A549 (cell line): ENCODE measurements around the gene SUPT20HL2. TPM values are rescaled to one million over a fixed set of nuclear protein-coding genes. Genes with fewer than 3 reads are reported as not detected.
"Not testable (repeated sequence)": the region's sequence is repeated elsewhere in the genome, so short reads cannot be mapped to it uniquely, and the experiment has no call there.

Source experiments
- ATAC-seq, 2 experiments: fragments of 200-7000 bp in 1 of 2; fragments of >200 bp in 1 of 2; cut with Nextera tagmentation in 1 of 2; cut with Tn5 transposase in 1 of 2; 3 replicates each; pipeline versions ENCODE4 v1.8.0 to v1.9.1; 2018 to 2020; ENCODE audit warnings: mild to moderate bottlenecking in 1 of 2, moderate library complexity in 1 of 2
- CTCF ChIA-PET: fragments of 300-600 bp; sonication (Branson Sonifier 250); formaldehyde crosslinking; extraction: SDS; loops from one replicate; lab custom pipeline; 2021; ENCODE audit warnings: antibody characterized with exemption, inconsistent platforms; lab: Yijun Ruan, JAX
- POLR2A ChIA-PET: fragments of 350-600 bp; formaldehyde crosslinking; extraction: SDS; loops from one replicate; lab custom pipeline; 2021; ENCODE audit warnings: antibody characterized with exemption, inconsistent platforms; lab: Yijun Ruan, JAX
- DNase-seq, 2 experiments: peaks; one replicate each; pipeline versions ENCODE4 v3.0.0 to v3.0.0-alpha.2; 2011 to 2016; ENCODE audit warnings: low read depth in 1 of 2, low spot score in 1 of 2
- FAIRE-seq: peaks from 2 replicates; lab custom pipeline; 2011; peaks lifted over from hg19 to GRCh38; lab: Jason Lieb, UNC
- H3K27ac ChIP-seq, 2 experiments: fragments of >200 bp; sonication (Bioruptor Twin); formaldehyde crosslinking; 3 replicates each; pipeline ENCODE4 v1.5.1; 2016 to 2017
- H3K4me1 ChIP-seq: fragments of >200 bp; sonication (Bioruptor Twin); formaldehyde crosslinking; 3 replicates; pipeline ENCODE4 v1.6.1; 2016
- H3K4me2 ChIP-seq: fragments of >200 bp; sonication (Bioruptor Twin); formaldehyde crosslinking; 3 replicates; pipeline ENCODE4 v1.6.1; 2016
- H3K4me3 ChIP-seq: fragments of >200 bp; sonication (Bioruptor Twin); formaldehyde crosslinking; 3 replicates; pipeline ENCODE4 v1.5.1; 2016
- H3K9me3 ChIP-seq: fragments of >200 bp; sonication (Bioruptor Twin); formaldehyde crosslinking; 3 replicates; pipeline ENCODE4 v1.6.1; 2016
- CEBPB ChIP-seq, 2 experiments: fragments of >200 bp in 1 of 2; sonication (Bioruptor Twin) in 1 of 2; formaldehyde crosslinking in 1 of 2; IDR thresholded peaks; 2 replicates each; pipeline ENCODE4 v1.6.1; 2012 to 2016
- CHD2 ChIP-seq: fragments of 150-350 bp; IDR thresholded peaks from 2 replicates; pipeline ENCODE4 v1.6.1; 2014; ENCODE audit warnings: low read length; ENCODE audit not compliant: partially characterized antibody
- CHD4 ChIP-seq: fragments of 200-600 bp; sonication (generic); IDR thresholded peaks from 2 replicates; pipeline ENCODE4 v1.6.1; 2016; ENCODE audit warnings: antibody characterized with exemption, mild to moderate bottlenecking, borderline replicate concordance
- EP300 ChIP-seq, 2 experiments: fragments of >200 bp; sonication (Bioruptor Twin); formaldehyde crosslinking; IDR thresholded peaks; 2 replicates in 1 of 2; 3 replicates in 1 of 2; pipeline ENCODE4 v1.6.1; 2016 to 2017
- FOSL2 ChIP-seq, 2 experiments: fragments of 450-650 bp in 1 of 2; fragments of >200 bp in 1 of 2; sonication (Bioruptor Twin) in 1 of 2; formaldehyde crosslinking; IDR thresholded peaks; 2 replicates each; pipeline versions ENCODE4 v1.5.0 to v1.6.1; 2016 to 2020; ENCODE audit warnings: mild to moderate bottlenecking in 1 of 2, moderate library complexity in 1 of 2
- GATA3 ChIP-seq: IDR thresholded peaks from 2 replicates; pipeline ENCODE4 v1.6.1; 2012; ENCODE audit warnings: borderline replicate concordance
- JUNB ChIP-seq: fragments of >200 bp; sonication (Bioruptor Twin); formaldehyde crosslinking; IDR thresholded peaks from 2 replicates; pipeline ENCODE4 v1.6.1; 2016
- KDM1A ChIP-seq: fragments of 200-600 bp; sonication (generic); IDR thresholded peaks from 2 replicates; pipeline ENCODE4 v1.6.1; 2016; ENCODE audit warnings: low read depth, mild to moderate bottlenecking
- KDM5A ChIP-seq: fragments of 200-600 bp; sonication (generic); IDR thresholded peaks from 2 replicates; pipeline ENCODE4 v1.6.1; 2016; ENCODE audit warnings: antibody characterized with exemption, mild to moderate bottlenecking
- NPAS2 ChIP-seq: fragments of 250-450 bp; sonication (Bioruptor Pico); IDR thresholded peaks from 2 replicates; pipeline ENCODE4 v1.8.0; 2022; ENCODE audit warnings: mild to moderate bottlenecking, moderate library complexity, borderline replicate concordance
- NR3C1 ChIP-seq: fragments of >200 bp; sonication (Bioruptor Twin); formaldehyde crosslinking; IDR thresholded peaks from 3 replicates; pipeline ENCODE4 v1.6.1; 2017
- RAD21 ChIP-seq, 2 experiments: fragments of >200 bp in 1 of 2; sonication (Bioruptor Twin) in 1 of 2; formaldehyde crosslinking in 1 of 2; IDR thresholded peaks in 1 of 2; conservative IDR thresholded peaks in 1 of 2; 2 replicates in 1 of 2; 3 replicates in 1 of 2; pipeline ENCODE4 v1.6.1; 2012 to 2018; ENCODE audit warnings: inconsistent platforms in 1 of 2
- RARB ChIP-seq: fragments of 250-450 bp; sonication (Bioruptor Pico); IDR thresholded peaks from 2 replicates; pipeline ENCODE4 v1.8.0; 2021; ENCODE audit warnings: mild to moderate bottlenecking, moderate library complexity
- RCOR1 ChIP-seq: fragments of 150-350 bp; IDR thresholded peaks from 2 replicates; pipeline ENCODE4 v1.6.1; 2014; ENCODE audit warnings: antibody characterized with exemption, low read length, low read depth
- RFX5 ChIP-seq: fragments of 450-650 bp; IDR thresholded peaks from 2 replicates; pipeline ENCODE4 v1.7.1; 2014; ENCODE audit warnings: antibody characterized with exemption, mild to moderate bottlenecking, moderate library complexity
- SMC3 ChIP-seq: fragments of >200 bp; sonication (Bioruptor Twin); formaldehyde crosslinking; IDR thresholded peaks from 3 replicates; pipeline ENCODE4 v1.6.1; 2018; ENCODE audit warnings: inconsistent platforms
- SREBF2 ChIP-seq: fragments of 450-650 bp; IDR thresholded peaks from 2 replicates; pipeline ENCODE4 v1.6.1; 2014; ENCODE audit warnings: mild to moderate bottlenecking, moderate library complexity
- TP53 ChIP-seq: fragments of 250-450 bp; sonication (Bioruptor Pico); IDR thresholded peaks from 2 replicates; pipeline ENCODE4 v1.5.0; 2021; ENCODE audit warnings: mild to moderate bottlenecking, moderate library complexity
- USF2 ChIP-seq: fragments of 450-650 bp; IDR thresholded peaks from 2 replicates; pipeline ENCODE4 v1.6.1; 2014; ENCODE audit warnings: antibody characterized with exemption
- ZFP36 ChIP-seq: fragments of 450-650 bp; IDR thresholded peaks from 2 replicates; pipeline ENCODE4 v1.6.1; 2014; ENCODE audit warnings: borderline replicate concordance; ENCODE audit not compliant: partially characterized antibody
- WGBS: methylation state at CpG from one replicate; pipeline ENCODE4 v1.1.6; 2017; ENCODE audit errors: missing lambda C conversion rate; 5-methylcytosine and 5-hydroxymethylcytosine counted together
- polyA minus RNA-seq: library from RNA; depleted of rRNA, polyadenylated mRNA; stranded (reverse); fragments of >200 nt; gene quantifications from 2 replicates; pipeline ENCODE4 v1.2.3, GENCODE V29; 2011; rRNA and poly(A)+ RNA removed
- polyA plus RNA-seq, 4 experiments: library from polyadenylated mRNA; depleted of rRNA in 3 of 4; stranded (reverse); fragments of >200 nt; fragmentation: RNase III in 1 of 4; extraction: RNeasy Plus Mini Kit Qiagen cat#74134 plus additional on column Dnase treatment in 1 of 4; gene quantifications; 2 replicates in 3 of 4; 3 replicates in 1 of 4; pipeline ENCODE4 v1.2.3, GENCODE V29; 2011 to 2017
- TF ChIP-seq, protein P1 (sequence below): fragments of 150-350 bp; IDR thresholded peaks from 2 replicates; pipeline ENCODE4 v1.6.1; 2014; ENCODE audit warnings: low read depth, mild to moderate bottlenecking, low read length

Gene SUPT20HL2
- polyA plus RNA-seq (2011; rRNA removed) (not detected in 2 replicates), polyA plus RNA-seq (2017; fragmentation: RNase III; extraction: RNeasy Plus Mini Kit Qiagen cat#74134 plus additional on column Dnase treatment) (not detected in 3 replicates), polyA minus RNA-seq (not detected in 2 replicates)
- polyA plus RNA-seq (2012; cell fraction: cytosol; rRNA removed): not detected in 2 replicates
- not detected in 2 replicates for polyA plus RNA-seq (2012; cell fraction: nucleus; rRNA removed)

DNA sequence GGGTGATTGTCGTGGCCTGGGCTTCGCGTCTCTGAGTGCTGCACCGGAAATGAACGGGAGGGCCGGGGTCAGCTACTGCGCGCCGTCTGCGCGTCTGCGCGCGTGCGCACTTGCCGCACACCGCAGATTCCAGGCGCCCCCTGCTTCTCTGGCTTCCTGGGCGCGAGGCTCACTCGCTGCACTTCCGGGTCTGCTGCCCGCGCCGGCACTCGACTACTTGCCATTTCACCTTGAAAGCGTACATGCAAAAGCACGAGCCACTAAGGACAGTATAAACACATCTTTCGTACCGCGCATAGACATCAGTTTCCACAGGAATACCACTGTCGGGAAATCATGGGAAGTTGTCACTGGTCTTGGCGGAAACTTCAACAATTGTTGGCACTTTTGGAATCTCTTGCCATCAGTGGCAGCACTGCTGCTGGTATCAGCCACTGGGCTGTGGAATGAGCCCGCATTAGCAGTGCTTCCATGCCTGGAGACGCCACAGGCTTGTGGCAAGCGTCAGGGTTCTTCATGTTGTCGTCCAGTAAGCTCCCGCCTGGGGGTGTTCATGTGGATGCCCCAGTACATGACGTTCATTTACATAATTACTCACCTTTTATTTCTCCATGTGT lies at the start of gene SUPT20HL2:
Gene SUPT20HL2 (minus strand): TSS at position 51 of the 617 bp plus-strand sequence. CDS start 754 bp downstream, outside the sequence.
- POLR2A ChIA-PET: no interaction called here
- WGBS: 91% methylated on average over 39 of the region's 39 CpGs
- no peak for FAIRE-seq
- CTCF ChIA-PET: no interaction called here
- no peak within 1 kb of the TSS for H3K4me2 ChIP-seq
- TF ChIP-seq CHD4 (no peak), GATA3 (no peak), RFX5 (no peak), CHD2 (no peak), USF2 (no peak), SREBF2 (no peak), RCOR1 (no peak), EP300 (IDR thresholded peaks at IDR 0.05) (no peak), KDM5A (no peak), NR3C1 (no peak), CEBPB (IDR thresholded peaks at IDR 0.05) (no peak), ZFP36 (no peak), JUNB (no peak)
- no peak for DNase-seq
- no peak within 1 kb of the TSS for H3K27ac ChIP-seq
- H3K4me1 ChIP-seq: no peaks in the 10 kb centered on the region
- no peak within 1 kb of the TSS for H3K4me3 ChIP-seq
- no peak for ATAC-seq
- no peaks in the 10 kb centered on the region for H3K9me3 ChIP-seq

DNA sequence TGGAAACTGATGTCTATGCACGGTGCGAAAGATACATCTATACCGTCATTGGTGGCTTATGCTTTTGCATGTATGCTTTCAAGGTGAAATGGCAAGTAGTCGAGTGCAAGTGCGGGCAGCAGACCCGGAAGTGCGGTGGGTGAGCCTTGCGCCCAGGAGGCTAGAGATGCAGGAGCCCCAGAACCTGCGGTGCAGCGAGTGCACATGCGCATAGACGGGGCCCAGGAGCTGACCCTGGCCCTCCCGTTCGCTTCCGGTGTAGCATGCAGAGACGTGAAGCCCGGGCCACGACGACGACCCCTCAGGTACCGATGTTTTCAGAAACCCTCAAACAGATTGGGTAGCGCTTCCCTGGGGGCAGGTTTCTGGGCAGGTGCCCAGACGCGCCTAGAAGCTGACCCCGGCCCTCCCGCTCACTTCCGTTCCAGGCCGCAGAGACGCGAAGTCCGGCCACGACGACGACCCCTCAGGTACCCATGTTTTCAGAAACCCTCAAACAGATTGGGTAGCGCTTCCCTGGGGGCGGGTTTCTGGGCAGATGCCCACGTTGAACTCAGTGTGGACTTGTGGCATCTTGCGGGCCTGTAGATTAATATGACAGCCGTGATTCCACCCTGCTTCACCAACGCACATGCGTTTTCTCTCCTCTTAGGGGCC lies 48.3 kb upstream of the SUPT20HL2 start:
- H3K4me3 ChIP-seq, H3K4me2 ChIP-seq, H3K27ac ChIP-seq, ATAC-seq, H3K9me3 ChIP-seq, FAIRE-seq, H3K4me1 ChIP-seq, POLR2A ChIA-PET, DNase-seq: not testable (repeated sequence)
- WGBS: 81% methylated on average over 23 of the region's 41 CpGs
- CTCF ChIA-PET: interaction anchor here (1.5 kb wide), 1 partner anchor 8 kb away, joined by 4 read pairs; no protein-coding TSS in a partner anchor

- 71% methylated on average over 3 of the region's 3 CpGs for WGBS
- FAIRE-seq: no peak
These were observed 46.4 kb upstream of the SUPT20HL2 start, which contains the start of gene SUPT20HL1 for GRCh38 chrX:24360272-24360671. Gene SUPT20HL1, plus strand, starts transcription at chrX:24360639. Its CDS starts 2,122 bp downstream, at chrX:24362761.

DNA sequence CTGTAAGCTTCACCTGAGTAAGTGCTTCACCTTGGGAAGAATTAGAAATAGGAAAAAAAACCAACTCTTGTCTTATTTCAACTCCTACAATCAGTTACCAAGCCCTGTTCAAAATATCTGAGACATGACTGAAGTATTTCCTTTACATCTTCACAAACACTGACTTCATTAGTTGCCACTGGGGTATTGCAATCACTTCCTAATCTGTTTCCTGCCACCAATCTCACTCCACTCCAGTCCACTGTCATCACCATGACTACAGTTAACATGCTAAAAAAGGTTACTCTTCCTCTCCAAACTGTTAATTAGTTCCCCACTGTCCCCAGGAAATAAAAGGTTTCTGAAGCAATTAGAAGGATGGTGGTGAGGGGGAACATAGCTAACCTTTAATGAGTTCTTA lies 43.2 kb upstream of the SUPT20HL2 start:
- TF ChIP-seq TP53: no peak
- no peak for TF ChIP-seq RFX5
- no peak for TF ChIP-seq SMC3
- TF ChIP-seq ZFP36: no peak
- TF ChIP-seq CEBPB (IDR thresholded peaks at IDR 0.05): no peak
- TF ChIP-seq RARB (CRISPR knock-in tag): no peak
- no peak for TF ChIP-seq RCOR1
- no peak for TF ChIP-seq RAD21 (conservative IDR thresholded peaks at IDR 0.05 in 1 of 2, IDR thresholded peaks at IDR 0.05 in 1 of 2)
- no peak for TF ChIP-seq KDM1A
- TF ChIP-seq, protein P1, sequence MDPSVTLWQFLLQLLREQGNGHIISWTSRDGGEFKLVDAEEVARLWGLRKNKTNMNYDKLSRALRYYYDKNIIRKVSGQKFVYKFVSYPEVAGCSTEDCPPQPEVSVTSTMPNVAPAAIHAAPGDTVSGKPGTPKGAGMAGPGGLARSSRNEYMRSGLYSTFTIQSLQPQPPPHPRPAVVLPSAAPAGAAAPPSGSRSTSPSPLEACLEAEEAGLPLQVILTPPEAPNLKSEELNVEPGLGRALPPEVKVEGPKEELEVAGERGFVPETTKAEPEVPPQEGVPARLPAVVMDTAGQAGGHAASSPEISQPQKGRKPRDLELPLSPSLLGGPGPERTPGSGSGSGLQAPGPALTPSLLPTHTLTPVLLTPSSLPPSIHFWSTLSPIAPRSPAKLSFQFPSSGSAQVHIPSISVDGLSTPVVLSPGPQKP: no peak
- no peak for TF ChIP-seq KDM5A
- TF ChIP-seq, all 56 proteins: peak for 0
- no peak for DNase-seq
- Histone ChIP-seq H3K9me3 (no peaks in the 10 kb centered on the region), H3K4me2 (no peak overlapping the region), H3K27ac (no peak overlapping the region), H3K4me3 (no peak overlapping the region), H3K4me1 (no peaks in the 10 kb centered on the region)
- no peak for FAIRE-seq
- POLR2A ChIA-PET: no interaction called here
- CTCF ChIA-PET: interaction anchor here (1.7 to 2.2 kb wide), 2 partner anchors 10 to 13 kb away, joined by 6 read pairs; no protein-coding TSS in a partner anchor
- no peak for ATAC-seq

More at GRCh38 chrX:24360272-24360671, 46.4 kb upstream of the SUPT20HL2 start, which contains the start of gene SUPT20HL1:
- Histone ChIP-seq H3K4me3 (no peak within 1 kb of the TSS), H3K4me2 (no peak within 1 kb of the TSS), H3K27ac (no peak within 1 kb of the TSS), H3K4me1 (no peaks in the 10 kb centered on the region), H3K9me3 (no peaks in the 10 kb centered on the region)
- ChIA-PET POLR2A (no interaction called here), CTCF (interaction anchor here (1.5 kb wide), 1 partner anchor 10 kb away, joined by 4 read pairs; no protein-coding TSS in a partner anchor)
- DNase-seq: no peak
- TF ChIP-seq FOSL2 (IDR thresholded peaks at IDR 0.05) (no peak), FOSL2 (CRISPR knock-in tag; IDR thresholded peaks at IDR 0.05) (no peak), KDM1A (no peak), RARB (CRISPR knock-in tag) (no peak), NPAS2 (CRISPR knock-in tag) (no peak)
- ATAC-seq: no peak
